K562 (cell line): ENCODE results near the gene NDC1.

Source experiments
- BCLAF1 ChIP-seq, 2 experiments: fragments of 450-650 bp in 1 of 2; IDR thresholded peaks; 2 replicates each; pipeline ENCODE4 v1.6.1; 2011 to 2017; ENCODE audit warnings: low read depth in 2 of 2, antibody characterized with exemption in 1 of 2, borderline replicate concordance in 1 of 2, low read length in 1 of 2, mild to moderate bottlenecking in 1 of 2, mixed read lengths in 1 of 2; ENCODE audit not compliant: control insufficient read depth in 1 of 2
- CREB1 ChIP-seq, 2 experiments: sonication (generic) in 1 of 2; formaldehyde crosslinking in 1 of 2; IDR thresholded peaks; 2 replicates each; pipeline versions ENCODE4 v1.6.1 to v1.8.0; 2012 to 2022; ENCODE audit warnings: inconsistent platforms in 1 of 2, mild to moderate bottlenecking in 1 of 2, missing genetic modification reagents in 1 of 2, moderate library complexity in 1 of 2
- CTCF ChIP-seq, 3 experiments: IDR thresholded peaks in 2 of 3; conservative IDR thresholded peaks in 1 of 3; 2 replicates each; pipeline ENCODE4 v1.5.1; 2011 to 2012; ENCODE audit warnings: low read length in 3 of 3, mild to moderate bottlenecking in 3 of 3, control low read depth in 2 of 3, improper control_type of control experiment in 1 of 3, inconsistent platforms in 1 of 3, low read depth in 1 of 3, mixed read lengths in 1 of 3, moderate library complexity in 1 of 3; ENCODE audit not compliant: insufficient read depth in 2 of 3
- EP300 ChIP-seq: IDR thresholded peaks from 2 replicates; pipeline ENCODE4 v1.6.1; 2012; ENCODE audit warnings: low read length, improper control_type of control experiment
- HMGXB4 ChIP-seq: sonication (generic); formaldehyde crosslinking; IDR thresholded peaks from 2 replicates; pipeline ENCODE4 v1.8.1; 2023; ENCODE audit warnings: mild to moderate bottlenecking, missing genetic modification reagents
- NR3C1 ChIP-seq: sonication (generic); formaldehyde crosslinking; IDR thresholded peaks from 2 replicates; pipeline ENCODE4 v1.8.1; 2022; ENCODE audit warnings: missing genetic modification reagents
- SMAD1 ChIP-seq: fragments of 150-350 bp; IDR thresholded peaks from 2 replicates; pipeline ENCODE4 v1.6.1; 2014; ENCODE audit warnings: low read length, low read depth; ENCODE audit not compliant: partially characterized antibody
- TAF1 ChIP-seq: IDR thresholded peaks from 2 replicates; pipeline ENCODE4 v1.6.1; 2011; ENCODE audit warnings: mild to moderate bottlenecking, low read length, moderate library complexity; ENCODE audit not compliant: insufficient read depth, control insufficient read depth, severe bottlenecking; ENCODE audit errors: extremely low read depth
- TEAD4 ChIP-seq, 2 experiments: sonication (generic) in 1 of 2; formaldehyde crosslinking in 1 of 2; IDR thresholded peaks; 2 replicates each; pipeline versions ENCODE4 v1.6.1 to v1.8.0; 2012 to 2022; ENCODE audit warnings: borderline replicate concordance in 1 of 2, inconsistent platforms in 1 of 2, low read length in 1 of 2, mild to moderate bottlenecking in 1 of 2, missing genetic modification reagents in 1 of 2
- YY1 ChIP-seq, 3 experiments: IDR thresholded peaks; 2 replicates each; pipeline ENCODE4 v1.6.1; 2011; ENCODE audit warnings: low read length in 2 of 3, mild to moderate bottlenecking in 2 of 3, moderate library complexity in 2 of 3, borderline replicate concordance in 1 of 3, control low read depth in 1 of 3, low read depth in 1 of 3; ENCODE audit not compliant: insufficient read depth in 3 of 3, insufficient replicate concordance in 2 of 3, control insufficient read depth in 1 of 3, insufficient read length in 1 of 3; ENCODE audit errors: extremely low read depth in 1 of 3
- ZFP36 ChIP-seq: fragments of 150-350 bp; IDR thresholded peaks from 2 replicates; pipeline ENCODE4 v1.6.1; 2018; ENCODE audit warnings: low read length, low read depth; ENCODE audit not compliant: partially characterized antibody
- ZNF431 ChIP-seq: sonication (generic); formaldehyde crosslinking; IDR thresholded peaks from 2 replicates; pipeline ENCODE4 v1.8.0; 2022; ENCODE audit warnings: mild to moderate bottlenecking, missing genetic modification reagents
- ZNF609 ChIP-seq: sonication (generic); formaldehyde crosslinking; IDR thresholded peaks from 2 replicates; pipeline ENCODE4 v1.8.1; 2023; ENCODE audit warnings: missing genetic modification reagents, mild to moderate bottlenecking, borderline replicate concordance

- no peak for TF ChIP-seq CREB1 (IDR thresholded peaks at IDR 0.05)
- TF ChIP-seq CREB1 (CRISPR knock-in tag; IDR thresholded peaks at IDR 0.05): no peak
- TF ChIP-seq CTCF (IDR thresholded peaks at IDR 0.05 in 2 of 3, conservative IDR thresholded peaks at IDR 0.05 in 1 of 3; ENCODE audit: insufficient read depth in 2 of 3, low read depth in 1 of 3, low read length in 3 of 3): no peak
- TF ChIP-seq ZNF609 (CRISPR knock-in tag): no peak
- no peak for TF ChIP-seq SMAD1
- TF ChIP-seq YY1 (IDR thresholded peaks at IDR 0.05; ENCODE audit: borderline replicate concordance in 1 of 3, control insufficient read depth in 1 of 3, extremely low read depth in 1 of 3, insufficient read depth in 3 of 3, insufficient read length in 1 of 3, insufficient replicate concordance in 2 of 3, low read depth in 1 of 3, low read length in 2 of 3): no peak
- no peak for TF ChIP-seq EP300
- TF ChIP-seq ZNF431 (CRISPR knock-in tag): no peak
- TF ChIP-seq HMGXB4: no peak
- no peak for TF ChIP-seq TEAD4 (IDR thresholded peaks at IDR 0.05; ENCODE audit: low read length)
- no peak for TF ChIP-seq TEAD4 (CRISPR knock-in tag; IDR thresholded peaks at IDR 0.05; ENCODE audit: borderline replicate concordance)
- TF ChIP-seq BCLAF1 (IDR thresholded peaks at IDR 0.05; ENCODE audit: borderline replicate concordance in 1 of 2, control insufficient read depth in 1 of 2, low read depth in 2 of 2, low read length in 1 of 2): no peak
- TF ChIP-seq TAF1: no peak
- TF ChIP-seq NR3C1: no peak
- TF ChIP-seq ZFP36: no peak
Observed at GRCh38 chr1:53800621-53801020, 37.5 kb downstream of the NDC1 start.
